Memory B cell (primary cell): ENCODE results near the gene CDK12.

Source experiments
- ATAC-seq: fragments of 150-1000 bp; cut with Tn5 transposase; 2 replicates; pipeline ENCODE4 v1.10.0; 2021; ENCODE audit warnings: low read depth, mild to moderate bottlenecking, moderate library complexity
- DNase-seq, 2 donors: peaks; one replicate each; pipeline ENCODE4 v3.0.0; 2022; ENCODE audit warnings: low spot score in 2 of 2
- H3K27ac Mint-ChIP-seq: one replicate; pipeline ENCODE4 v1.8.0; 2022; ENCODE audit warnings: mild to moderate bottlenecking, moderate library complexity, mixed read lengths
- H3K27me3 Mint-ChIP-seq: one replicate; pipeline ENCODE4 v1.8.0; 2022; ENCODE audit warnings: mixed read lengths
- H3K36me3 Mint-ChIP-seq: one replicate; pipeline ENCODE4 v1.8.0; 2022; ENCODE audit warnings: mild to moderate bottlenecking, mixed read lengths
- H3K4me1 Mint-ChIP-seq: one replicate; pipeline ENCODE4 v1.8.0; 2022; ENCODE audit warnings: mixed read lengths
- H3K4me3 Mint-ChIP-seq: one replicate; pipeline ENCODE4 v1.8.0; 2022; ENCODE audit warnings: mild to moderate bottlenecking, moderate library complexity, mixed read lengths
- H3K9me3 Mint-ChIP-seq: one replicate; pipeline ENCODE4 v1.8.0; 2022; ENCODE audit warnings: mixed read lengths

Gene CDK12

DNA sequence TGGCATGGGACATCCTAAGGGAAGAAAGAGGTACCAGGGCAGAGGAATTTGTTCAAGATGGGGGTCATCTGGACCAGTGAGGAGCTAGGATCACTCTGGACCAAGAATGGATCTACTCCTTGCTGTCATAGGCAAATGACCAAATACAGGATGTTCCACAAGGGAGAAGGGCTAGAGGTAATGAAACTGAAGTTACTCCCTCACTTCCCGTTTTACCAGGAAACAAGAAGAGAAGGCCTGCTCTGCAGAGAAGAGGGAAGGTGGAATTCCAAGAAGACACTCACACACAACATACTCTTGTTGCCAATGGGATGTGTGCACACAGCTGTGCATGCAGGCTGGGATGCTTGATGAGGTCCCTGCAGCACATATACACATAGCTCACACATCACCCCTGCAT lies 107.8 kb downstream of the CDK12 start:
- peaks cover 6% of the 10 kb centered on the region for H3K27me3 Mint-ChIP-seq
- H3K27ac Mint-ChIP-seq = no peak overlapping the region
- H3K4me3 Mint-ChIP-seq = no peak overlapping the region
- ATAC-seq (no peak), DNase-seq (no peak)
- peaks cover 45% of the 10 kb centered on the region for H3K36me3 Mint-ChIP-seq
- H3K4me1 Mint-ChIP-seq = peaks cover 3% of the 10 kb centered on the region
- H3K9me3 Mint-ChIP-seq = peaks cover 6% of the 10 kb centered on the region

DNA sequence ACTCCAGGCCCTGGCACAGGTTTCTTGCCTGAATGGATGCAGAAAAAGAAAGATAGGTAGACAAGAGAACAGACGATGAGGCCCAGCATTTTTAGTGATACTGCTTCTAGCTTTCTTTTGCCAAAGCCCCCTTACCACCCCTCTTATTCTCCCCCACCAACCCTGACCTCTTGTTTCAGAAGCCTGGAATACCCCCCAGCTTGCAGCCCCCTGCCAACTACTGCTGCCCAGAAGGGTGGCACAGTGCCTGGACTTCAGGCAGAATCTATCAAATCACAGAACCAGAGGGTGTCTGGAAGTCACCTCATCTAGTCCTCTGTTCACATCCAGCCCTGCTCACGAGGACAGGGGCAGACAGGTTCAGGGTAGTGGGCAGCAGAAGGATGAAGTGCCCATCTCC lies 110.8 kb downstream of the CDK12 start:
- ATAC-seq (no peak), DNase-seq (no peak)
- Mint-ChIP-seq H3K27ac (no peak overlapping the region), H3K4me1 (peaks cover 4% of the 10 kb centered on the region), H3K9me3 (peaks cover 6% of the 10 kb centered on the region), H3K4me3 (peak overlapping the region; percentile 11), H3K27me3 (peaks cover 6% of the 10 kb centered on the region), H3K36me3 (peaks cover 25% of the 10 kb centered on the region)

- peak overlapping the region; percentile 88 for H3K4me3 Mint-ChIP-seq
- peak overlapping the region; percentile 79 for H3K27ac Mint-ChIP-seq
- H3K27me3 Mint-ChIP-seq = peaks cover 6% of the 10 kb centered on the region
- H3K36me3 Mint-ChIP-seq = peaks cover 14% of the 10 kb centered on the region
- H3K4me1 Mint-ChIP-seq = peaks cover 4% of the 10 kb centered on the region
- ATAC-seq (peak; percentile 87), DNase-seq (no peak)
- peaks cover 6% of the 10 kb centered on the region for H3K9me3 Mint-ChIP-seq
These were observed 112.4 kb downstream of the CDK12 start for GRCh38 chr17:39573447-39574298.

DNA sequence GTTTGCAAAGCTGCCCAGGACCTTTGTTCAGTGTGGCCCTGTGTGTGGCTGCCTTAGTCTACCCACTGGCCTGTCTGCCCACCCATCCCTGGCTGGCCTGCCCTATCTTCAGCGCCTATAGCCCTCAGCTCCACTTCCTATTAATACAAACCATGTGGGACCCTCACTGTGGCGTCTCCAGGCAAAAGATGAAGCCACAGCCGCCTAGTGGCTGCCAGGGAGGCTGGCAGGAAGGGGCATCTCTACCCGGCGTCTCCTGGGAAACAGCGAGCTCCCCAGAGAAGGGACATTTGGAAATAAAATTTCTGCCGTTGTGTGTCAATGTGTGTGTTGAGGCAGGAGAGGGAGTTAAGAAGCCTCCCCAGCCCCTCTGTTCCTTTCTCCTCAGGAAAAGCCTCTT lies 114.9 kb downstream of the CDK12 start:
- peaks cover 2% of the 10 kb centered on the region for H3K27me3 Mint-ChIP-seq
- peaks cover 6% of the 10 kb centered on the region for H3K36me3 Mint-ChIP-seq
- no peak overlapping the region for H3K4me3 Mint-ChIP-seq
- ATAC-seq (no peak), DNase-seq (no peak)
- peaks cover 2% of the 10 kb centered on the region for H3K9me3 Mint-ChIP-seq
- no peak overlapping the region for H3K27ac Mint-ChIP-seq
- peaks cover 4% of the 10 kb centered on the region for H3K4me1 Mint-ChIP-seq

DNA sequence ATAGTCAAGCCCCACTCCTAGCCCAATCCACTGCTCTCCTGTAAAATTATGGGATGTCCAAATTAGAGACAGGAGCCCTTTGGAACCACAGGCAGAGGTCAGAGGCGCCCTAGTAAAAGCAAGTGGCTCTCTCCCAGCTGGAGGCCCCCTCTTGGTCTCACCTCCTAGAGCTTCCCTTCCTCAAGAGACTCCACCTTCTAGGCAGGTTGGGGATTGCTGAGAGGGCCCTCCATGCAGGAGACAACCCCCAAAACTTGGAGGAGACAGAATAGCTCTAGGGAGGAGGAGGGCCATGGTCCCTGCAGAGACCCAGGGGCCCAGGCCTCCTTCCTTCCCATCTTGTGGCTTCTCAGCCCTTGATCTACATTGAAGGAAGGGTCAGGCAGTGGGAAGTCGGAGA lies 117.0 kb downstream of the CDK12 start:
- peaks cover 3% of the 10 kb centered on the region for H3K27me3 Mint-ChIP-seq
- no peaks in the 10 kb centered on the region for H3K9me3 Mint-ChIP-seq
- DNase-seq = no peak
- no peak overlapping the region for H3K4me3 Mint-ChIP-seq
- H3K36me3 Mint-ChIP-seq = peaks cover 9% of the 10 kb centered on the region
- H3K27ac Mint-ChIP-seq = no peak overlapping the region
- H3K4me1 Mint-ChIP-seq = peaks cover 4% of the 10 kb centered on the region
- no peak for ATAC-seq

- DNase-seq (no peak), ATAC-seq (no peak)
- H3K4me1 Mint-ChIP-seq = no peaks in the 10 kb centered on the region
These were observed 118.2 kb downstream of the CDK12 start for GRCh38 chr17:39579318-39580081.

GRCh38 chr17:39580082-39580468 lies 118.8 kb downstream of the CDK12 start:
- no peak for ATAC-seq

More at GRCh38 chr17:39579318-39580081, 118.2 kb downstream of the CDK12 start:
- no peak overlapping the region for H3K27ac Mint-ChIP-seq
- H3K9me3 Mint-ChIP-seq = no peaks in the 10 kb centered on the region
- peaks cover 9% of the 10 kb centered on the region for H3K36me3 Mint-ChIP-seq
- peaks cover 3% of the 10 kb centered on the region for H3K27me3 Mint-ChIP-seq
- H3K4me3 Mint-ChIP-seq = no peak overlapping the region

DNA sequence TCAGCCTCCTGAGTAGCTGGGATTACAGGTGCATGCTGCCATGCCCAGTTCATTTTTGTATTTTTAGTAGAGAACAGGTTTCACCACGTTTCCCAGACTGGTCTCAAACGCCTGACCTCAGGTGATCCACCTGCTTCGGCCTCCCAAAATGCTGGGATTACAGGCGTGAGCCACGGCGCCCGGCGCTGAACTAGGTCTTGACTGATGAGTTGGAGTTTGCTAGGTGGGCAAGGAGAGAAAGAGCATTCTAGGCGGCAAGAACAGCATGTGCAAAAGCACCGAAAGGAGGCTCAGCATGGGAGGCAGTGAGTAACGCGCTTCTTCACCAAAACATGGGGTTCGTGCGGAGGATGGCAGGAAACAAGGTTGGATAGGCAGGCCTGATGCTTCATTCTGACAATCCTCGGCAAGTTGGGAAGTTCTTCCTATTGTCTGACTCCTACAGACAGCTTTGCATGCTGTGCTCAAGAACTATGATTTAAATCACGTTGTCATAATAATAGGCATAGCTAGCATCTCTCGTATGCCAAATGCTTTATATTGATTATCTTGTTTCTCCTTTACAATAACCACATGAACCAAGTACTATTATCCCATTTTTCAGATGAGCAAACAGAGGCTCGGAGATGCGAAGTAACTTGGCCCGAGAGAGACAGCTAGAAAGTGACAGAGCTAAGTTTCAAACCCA lies 119.9 kb downstream of the CDK12 start:
- ATAC-seq = no peak
- H3K4me1 Mint-ChIP-seq = no peaks in the 10 kb centered on the region

More at GRCh38 chr17:39580082-39580468, 118.8 kb downstream of the CDK12 start:
- Mint-ChIP-seq H3K4me3 (no peak overlapping the region), H3K9me3 (no peaks in the 10 kb centered on the region), H3K36me3 (peaks cover 12% of the 10 kb centered on the region), H3K4me1 (no peaks in the 10 kb centered on the region), H3K27me3 (peaks cover 3% of the 10 kb centered on the region), H3K27ac (no peak overlapping the region)
- DNase-seq = no peak

GRCh38 chr17:39581759-39582085 lies 120.4 kb downstream of the CDK12 start:
- H3K9me3 Mint-ChIP-seq = no peaks in the 10 kb centered on the region
- no peaks in the 10 kb centered on the region for H3K4me1 Mint-ChIP-seq
- H3K4me3 Mint-ChIP-seq = no peak overlapping the region
- DNase-seq (no peak), ATAC-seq (no peak)
- no peak overlapping the region for H3K27ac Mint-ChIP-seq
- H3K27me3 Mint-ChIP-seq = peaks cover 4% of the 10 kb centered on the region
- H3K36me3 Mint-ChIP-seq = peaks cover 12% of the 10 kb centered on the region

More for the DNA sequence above, 119.9 kb downstream of the CDK12 start:
- Mint-ChIP-seq H3K9me3 (no peaks in the 10 kb centered on the region), H3K36me3 (peaks cover 12% of the 10 kb centered on the region), H3K27me3 (peaks cover 3% of the 10 kb centered on the region), H3K27ac (no peak overlapping the region), H3K4me3 (no peak overlapping the region)
- DNase-seq = no peak

DNA sequence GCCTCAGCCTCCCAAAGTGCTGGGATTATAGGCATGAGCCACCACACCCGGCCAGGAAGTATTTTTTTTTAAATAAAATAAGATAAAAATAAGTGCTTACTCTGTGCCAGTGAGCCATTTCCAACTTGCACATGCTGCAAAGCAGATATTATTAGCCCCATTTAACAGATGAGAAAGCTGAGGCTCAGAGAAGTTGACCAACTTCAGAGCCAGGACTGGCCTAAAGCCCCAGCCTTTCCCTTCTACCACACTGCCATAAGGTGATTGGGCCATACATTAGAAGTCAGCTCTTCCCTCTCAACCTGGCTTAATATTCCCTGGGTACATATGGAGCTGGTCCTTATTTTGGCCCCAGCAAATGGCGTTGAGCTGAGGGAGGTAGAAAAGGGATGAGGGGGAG lies 121.4 kb downstream of the CDK12 start:
- ATAC-seq (no peak), DNase-seq (no peak)
- Mint-ChIP-seq H3K27me3 (peaks cover 6% of the 10 kb centered on the region), H3K27ac (no peak overlapping the region), H3K4me1 (no peaks in the 10 kb centered on the region), H3K36me3 (peaks cover 14% of the 10 kb centered on the region), H3K9me3 (no peaks in the 10 kb centered on the region), H3K4me3 (no peak overlapping the region)
